IPS-NIHi7 (cell line): ENCODE data around the gene FXYD6.

Source experiments
- DNase-seq: peaks from one replicate; pipeline ENCODE4 v3.0.0; 2012; ENCODE audit warnings: mixed read lengths; ENCODE audit errors: extremely low spot score

The FXYD6 gene

DNA sequence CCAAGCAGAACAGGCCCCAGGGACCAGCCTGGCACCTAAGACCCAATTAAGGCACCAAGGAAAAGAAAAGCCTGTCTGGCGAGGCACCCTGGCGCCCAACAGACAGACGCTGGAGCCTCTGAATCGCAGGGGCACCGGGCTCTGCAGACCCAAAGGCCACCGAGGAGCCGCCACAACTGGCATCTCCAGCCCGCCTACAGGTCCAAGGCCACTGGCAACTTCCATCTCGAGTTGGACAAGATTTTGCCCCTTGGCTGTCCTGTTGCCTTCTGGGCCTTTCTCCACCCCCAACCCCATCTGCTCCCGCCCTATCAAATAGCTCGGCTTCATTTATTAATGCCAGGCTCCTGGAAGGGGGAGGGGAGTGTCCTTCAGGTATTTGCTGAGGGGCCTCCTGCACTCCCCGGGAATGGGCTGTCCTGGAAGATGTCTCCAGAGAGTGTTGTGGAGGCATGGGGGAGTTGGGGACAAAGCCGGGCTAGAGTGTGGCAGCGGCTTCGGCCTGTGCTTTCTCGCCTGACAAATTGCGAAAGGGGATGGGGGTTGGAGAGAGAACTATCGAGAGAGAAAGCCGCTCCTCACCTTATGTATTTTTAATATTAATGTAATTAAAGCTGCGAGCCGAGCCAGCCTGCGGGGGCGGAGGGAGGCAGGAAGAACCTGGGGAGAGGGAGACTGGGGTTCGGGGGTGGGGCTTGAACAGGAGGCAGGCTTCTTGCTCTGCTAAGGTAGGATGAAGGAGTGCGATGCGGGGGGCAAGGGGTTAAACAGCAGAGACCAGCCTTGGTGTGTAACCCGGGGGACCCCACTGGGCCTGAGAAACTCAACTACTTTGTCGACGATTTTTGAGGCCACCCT, 81.5 kb downstream of the FXYD6 start:
- DNase-seq: no peak

DNA sequence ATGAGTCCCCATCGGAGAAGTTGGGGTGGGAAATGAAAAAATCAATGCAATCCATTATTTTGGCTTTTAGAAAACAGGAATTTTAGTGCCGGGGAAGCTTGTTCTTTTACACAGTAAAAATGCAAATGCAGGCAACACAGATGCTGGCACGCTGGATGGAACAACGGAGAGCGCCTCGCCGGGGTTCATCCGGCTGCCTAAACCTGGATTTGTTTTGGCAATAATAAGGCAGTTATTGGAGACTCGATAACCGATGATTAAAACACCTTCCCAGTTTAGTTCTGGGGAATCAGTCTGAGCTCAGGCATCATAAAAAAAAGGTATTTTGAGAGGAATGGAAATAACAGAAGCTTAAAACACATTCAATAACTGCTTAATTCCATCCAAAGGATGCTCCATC, 82.3 kb downstream of the FXYD6 start:
- no peak for DNase-seq

DNA sequence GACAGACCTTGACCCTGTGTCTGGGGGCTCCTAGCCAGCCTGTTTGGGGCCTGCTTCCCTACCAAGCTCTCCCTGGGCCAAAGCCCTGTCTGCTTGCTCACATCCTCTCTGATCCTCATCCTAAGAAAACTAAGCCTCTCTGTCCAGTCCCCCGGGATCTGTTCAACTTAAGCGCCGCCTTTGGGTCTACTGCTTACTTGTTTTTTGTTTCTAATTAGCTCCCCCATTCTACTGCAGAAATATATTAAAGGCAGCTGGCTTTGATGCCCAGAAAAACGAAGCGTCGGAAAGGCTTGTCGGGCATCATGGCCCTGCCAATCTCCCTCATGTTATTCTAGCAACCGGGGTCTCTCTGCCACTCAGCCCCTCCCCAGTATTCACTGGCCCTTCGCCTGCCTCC, 82.9 kb downstream of the FXYD6 start:
- DNase-seq: no peak

DNA sequence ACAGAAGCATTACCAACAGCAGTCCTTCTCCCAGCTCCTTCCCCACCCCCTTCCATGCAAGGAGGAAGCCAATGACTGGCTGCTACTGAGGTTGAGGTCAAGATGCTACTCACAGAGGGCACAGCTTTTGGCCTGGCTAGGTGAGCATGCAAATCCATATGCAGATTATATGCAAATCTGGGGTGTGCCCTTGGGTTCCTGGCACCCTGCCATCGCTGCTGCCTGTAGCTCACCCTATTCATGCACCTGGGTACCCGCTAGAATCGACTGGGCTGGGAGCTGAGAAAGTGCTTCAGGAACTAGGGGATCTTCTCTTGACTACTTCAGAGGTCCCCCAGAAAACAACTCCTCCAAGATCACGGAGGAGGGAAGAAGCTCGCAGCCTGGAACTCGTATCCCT, 83.5 kb downstream of the FXYD6 start:
- no peak for DNase-seq

DNA sequence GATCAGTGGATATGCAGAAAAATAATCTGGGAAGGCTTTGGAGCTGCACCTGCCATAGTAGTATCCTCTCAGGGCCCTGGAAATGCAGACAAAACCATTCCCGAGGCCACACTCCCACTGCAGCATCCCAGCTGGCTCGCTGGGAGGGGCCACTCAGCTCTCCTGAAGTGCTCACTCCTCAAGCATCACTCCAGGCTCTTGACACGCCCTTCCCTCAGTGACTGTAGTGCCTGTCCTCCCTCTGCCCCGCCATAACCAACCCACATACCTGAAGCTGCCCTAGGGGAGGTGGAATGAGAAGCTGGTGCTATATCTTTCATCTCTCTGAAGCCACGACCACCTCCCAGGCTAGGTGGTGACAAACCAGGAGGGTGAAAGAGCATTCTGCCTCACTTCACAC, 84.2 kb downstream of the FXYD6 start:
- no peak for DNase-seq

DNA sequence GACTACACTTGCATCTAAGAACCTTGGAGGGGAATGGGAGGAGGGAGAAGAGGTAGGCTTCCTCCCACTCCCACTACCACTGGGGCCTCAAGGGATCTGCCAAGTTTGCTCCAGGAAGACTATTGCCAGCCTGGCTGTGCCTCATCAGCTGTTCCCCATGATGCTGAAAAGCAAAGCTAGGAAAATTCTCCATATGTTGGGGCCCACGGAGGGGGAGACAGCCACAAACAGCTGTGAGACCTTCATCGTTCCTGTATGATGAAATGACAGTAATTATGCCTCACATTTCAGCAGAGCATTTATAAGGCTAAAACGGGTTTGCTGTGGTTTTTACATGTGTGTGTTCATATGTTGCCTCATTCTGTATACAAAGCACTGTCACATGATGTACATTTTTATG, 86.2 kb downstream of the FXYD6 start:
- DNase-seq: no peak

DNA sequence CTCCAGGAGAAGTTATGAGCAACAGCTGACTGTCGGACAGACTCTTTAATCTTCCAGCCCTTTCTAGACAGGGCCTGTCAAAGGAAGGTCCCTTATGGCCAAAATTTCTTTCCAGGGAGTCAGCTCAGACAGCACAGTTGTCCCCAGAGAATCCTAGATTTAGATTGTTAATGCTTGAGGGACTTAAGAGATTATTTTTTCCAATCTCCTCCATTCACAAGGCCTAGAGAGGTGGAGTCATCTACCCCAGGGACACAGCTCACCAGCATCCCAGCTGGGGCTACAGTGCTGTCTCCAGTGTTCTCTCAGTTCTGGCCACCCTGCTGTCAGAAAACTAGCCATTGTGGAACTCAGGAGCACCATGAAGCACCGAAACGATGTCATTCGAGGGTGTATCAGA, 87.2 kb downstream of the FXYD6 start:
- no peak for DNase-seq
